SK-N-SH (cell line): Measurements from ENCODE around the gene LRR1. TPM values are rescaled to one million over a fixed set of nuclear protein-coding genes. Genes with fewer than 3 reads are reported as not detected.

ENCODE experiments used
- CTCF ChIA-PET: fragments of 300-600, 350-600 bp; formaldehyde crosslinking; extraction: SDS; loops from one replicate; lab custom pipeline; 2021; lab: Yijun Ruan, JAX
- POLR2A ChIA-PET: fragments of 350-600 bp; sonication (Branson Sonifier 250); formaldehyde crosslinking; extraction: SDS; loops from one replicate; lab custom pipeline; 2020; ENCODE audit warnings: antibody characterized with exemption, inconsistent platforms; lab: Yijun Ruan, JAX
- DNase-seq: peaks from one replicate; pipeline ENCODE4 v3.0.0; 2012
- H2AFZ ChIP-seq: fragments of 200-600 bp; sonication (generic); 2 replicates; pipeline ENCODE4 v1.8.1; 2016; ENCODE audit warnings: antibody characterized with exemption, mild to moderate bottlenecking, low read depth
- H3F3A ChIP-seq: fragments of 200-600 bp; sonication (generic); replicated peaks from 2 replicates; pipeline ENCODE3; 2016; ENCODE audit warnings: antibody characterized with exemption, mild to moderate bottlenecking; ENCODE audit not compliant: insufficient read depth
- H3K27ac ChIP-seq, 2 experiments: fragments of 200-500 bp in 1 of 2; fragments of 200-600 bp in 1 of 2; sonication (Bioruptor generic) in 1 of 2; sonication (generic), shearing (Covaris generic) in 1 of 2; 2 replicates each; pipeline versions ENCODE4 v1.5.1 to v1.6.1; 2014 to 2016; ENCODE audit warnings: low read depth in 2 of 2, inconsistent platforms in 1 of 2, low read length in 1 of 2, mild to moderate bottlenecking in 1 of 2, mixed read lengths in 1 of 2
- H3K27me3 ChIP-seq: fragments of 200-600 bp; sonication (generic), shearing (Covaris generic); 2 replicates; pipeline ENCODE4 v1.6.1; 2016; ENCODE audit warnings: mixed run types; ENCODE audit not compliant: insufficient read depth
- H3K36me3 ChIP-seq, 2 experiments: fragments of 200-500 bp in 1 of 2; fragments of 200-600 bp in 1 of 2; sonication (Bioruptor generic) in 1 of 2; sonication (generic) in 1 of 2; replicated peaks in 1 of 2; 2 replicates each; pipeline versions ENCODE3 to v1.5.1; 2014 to 2016; ENCODE audit warnings: low read length in 1 of 2, mild to moderate bottlenecking in 1 of 2; ENCODE audit not compliant: insufficient read depth in 2 of 2, control insufficient read depth in 1 of 2
- H3K4me1 ChIP-seq, 2 experiments: fragments of 200-500 bp in 1 of 2; fragments of 200-600 bp in 1 of 2; sonication (Bioruptor generic) in 1 of 2; sonication (generic), shearing (Covaris generic) in 1 of 2; 2 replicates each; pipeline versions ENCODE4 v1.5.1 to v1.6.1; 2014 to 2016; ENCODE audit warnings: low read depth in 1 of 2, low read length in 1 of 2, mixed run types in 1 of 2; ENCODE audit not compliant: insufficient read depth in 2 of 2, control insufficient read depth in 1 of 2
- H3K4me2 ChIP-seq: fragments of 200-600 bp; sonication (generic), shearing (Covaris generic); 2 replicates; pipeline ENCODE4 v1.6.1; 2017; ENCODE audit warnings: mixed run types
- H3K4me3 ChIP-seq, 2 experiments: fragments of 200-500 bp in 1 of 2; fragments of 200-600 bp in 1 of 2; sonication (Bioruptor generic) in 1 of 2; sonication (generic), shearing (Covaris generic) in 1 of 2; 2 replicates each; pipeline versions ENCODE4 v1.5.1 to v1.8.1; 2014 to 2016; ENCODE audit warnings: low read depth in 2 of 2, inconsistent platforms in 1 of 2, low read length in 1 of 2, mild to moderate bottlenecking in 1 of 2, mixed read lengths in 1 of 2, moderate library complexity in 1 of 2
- H3K79me2 ChIP-seq: fragments of 200-600 bp; sonication (generic); 2 replicates; pipeline ENCODE4 v1.8.1; 2017; ENCODE audit warnings: mild to moderate bottlenecking; ENCODE audit not compliant: insufficient read depth
- H3K9ac ChIP-seq: fragments of 200-600 bp; sonication (generic); 2 replicates; pipeline ENCODE4 v1.6.1; 2017; ENCODE audit warnings: mixed run types
- H3K9me2 ChIP-seq: fragments of 200-600 bp; sonication (generic); 2 replicates; pipeline ENCODE4 v1.6.1; 2017; ENCODE audit warnings: mixed run types
- H3K9me3 ChIP-seq: fragments of 200-600 bp; sonication (generic); 2 replicates; pipeline ENCODE4 v1.6.1; 2017; ENCODE audit warnings: mixed run types, mild to moderate bottlenecking, moderate library complexity
- H4K20me1 ChIP-seq: fragments of 200-600 bp; sonication (generic); 2 replicates; pipeline ENCODE4 v1.6.1; 2017; ENCODE audit warnings: mild to moderate bottlenecking, mixed run types; ENCODE audit not compliant: insufficient read depth
- FOSL2 ChIP-seq: IDR thresholded peaks from 2 replicates; pipeline ENCODE4 v1.4.0; 2012; ENCODE audit warnings: low read depth, mild to moderate bottlenecking, moderate library complexity, borderline replicate concordance
- GATA2 ChIP-seq: sonication (generic); formaldehyde crosslinking; IDR thresholded peaks from 2 replicates; pipeline ENCODE4 v1.5.0; 2020; ENCODE audit warnings: mild to moderate bottlenecking, missing genetic modification reagents
- TEAD4 ChIP-seq: IDR thresholded peaks from 2 replicates; pipeline ENCODE4 v1.4.0; 2012; ENCODE audit warnings: mild to moderate bottlenecking, borderline replicate concordance; ENCODE audit not compliant: insufficient read depth
- WGBS: methylation state at CpG from one replicate; pipeline ENCODE4 v1.1.6; 2017; ENCODE audit warnings: low lambda C conversion rate; 5-methylcytosine and 5-hydroxymethylcytosine counted together
- polyA plus RNA-seq, 3 experiments: library from polyadenylated mRNA; depleted of rRNA; stranded (reverse); fragments of >200 nt; gene quantifications; 2 replicates each; pipeline ENCODE4 v1.2.3, GENCODE V29; 2012
- TF ChIP-seq, protein P1 (sequence below): IDR thresholded peaks from 2 replicates; pipeline ENCODE4 v1.6.1; 2012; ENCODE audit warnings: mild to moderate bottlenecking, low read depth, low read length, moderate library complexity
- TF ChIP-seq, protein P2 (sequence below): IDR thresholded peaks from 2 replicates; pipeline ENCODE4 v1.4.0; 2012; ENCODE audit warnings: low read depth, borderline replicate concordance
- TF ChIP-seq, protein P3 (sequence below): IDR thresholded peaks from 2 replicates; pipeline ENCODE4; 2012

LRR1 gene
- polyA plus RNA-seq, 1 of the 3 experiments (the other 2 are of a cell fraction) = 9.3 TPM

DNA sequence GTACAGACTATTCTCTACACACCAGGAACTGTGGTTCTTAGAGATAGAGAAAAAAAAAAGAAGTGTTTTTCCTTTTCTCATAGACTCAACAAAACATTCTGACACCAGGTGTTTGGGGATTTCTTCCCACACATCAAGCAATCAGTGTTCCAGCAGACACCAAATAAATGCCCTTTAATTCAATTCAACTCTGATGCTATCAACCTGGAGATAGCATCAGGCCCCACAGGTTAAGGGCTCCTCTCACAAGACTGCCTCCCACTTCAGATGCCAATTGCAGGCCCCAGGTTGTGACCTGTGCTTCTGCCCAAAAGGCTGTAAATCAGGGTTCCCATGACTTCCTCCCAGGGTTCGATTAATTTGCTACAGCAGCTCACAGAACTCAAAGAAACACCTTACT lies 49.3 kb upstream of the LRR1 start:
- Histone ChIP-seq H3K9ac (no peak overlapping the region), H3K27me3 (no peaks in the 10 kb centered on the region), H3K36me3 (no peaks in the 10 kb centered on the region), H2AFZ (no peak overlapping the region), H3K79me2 (no peaks in the 10 kb centered on the region), H3K27ac (no peak overlapping the region), H3K4me1 (peaks cover 0 to 4% of the 10 kb centered on the region in 2 experiments; a peak in 1 of 4 replicates), H3K4me2 (no peak overlapping the region), H4K20me1 (no peaks in the 10 kb centered on the region), H3K9me3 (no peaks in the 10 kb centered on the region), H3K9me2 (no peaks in the 10 kb centered on the region), H3K4me3 (no peak overlapping the region), H3F3A (no peaks in the 10 kb centered on the region)
- CTCF ChIA-PET = interaction anchor here (1.7 to 3.7 kb wide), 7 partner anchors 11 to 88 kb away, joined by 4 to 27 read pairs (median 11); no protein-coding TSS in a partner anchor
- no peak for TF ChIP-seq TEAD4
- peak; percentile 73 for TF ChIP-seq GATA2 (CRISPR knock-in tag)
- no peak for DNase-seq
- POLR2A ChIA-PET = no interaction called here
- 27% methylated on average over 1 of the region's 1 CpG for WGBS

- H3K9me3 ChIP-seq = no peaks in the 10 kb centered on the region
- no peak overlapping the region for H3K4me3 ChIP-seq
- no peak overlapping the region for H3K27ac ChIP-seq
- H3K4me1 ChIP-seq = peaks cover 0 to 4% of the 10 kb centered on the region in 2 experiments; a peak in 1 of 4 replicates
- POLR2A ChIA-PET = no interaction called here
- no peaks in the 10 kb centered on the region for H3F3A ChIP-seq
- H2AFZ ChIP-seq = no peak overlapping the region
- H3K9me2 ChIP-seq = no peaks in the 10 kb centered on the region
- WGBS = 41% methylated on average over 4 of the region's 4 CpGs
- H4K20me1 ChIP-seq = no peaks in the 10 kb centered on the region
- TF ChIP-seq, protein P1, sequence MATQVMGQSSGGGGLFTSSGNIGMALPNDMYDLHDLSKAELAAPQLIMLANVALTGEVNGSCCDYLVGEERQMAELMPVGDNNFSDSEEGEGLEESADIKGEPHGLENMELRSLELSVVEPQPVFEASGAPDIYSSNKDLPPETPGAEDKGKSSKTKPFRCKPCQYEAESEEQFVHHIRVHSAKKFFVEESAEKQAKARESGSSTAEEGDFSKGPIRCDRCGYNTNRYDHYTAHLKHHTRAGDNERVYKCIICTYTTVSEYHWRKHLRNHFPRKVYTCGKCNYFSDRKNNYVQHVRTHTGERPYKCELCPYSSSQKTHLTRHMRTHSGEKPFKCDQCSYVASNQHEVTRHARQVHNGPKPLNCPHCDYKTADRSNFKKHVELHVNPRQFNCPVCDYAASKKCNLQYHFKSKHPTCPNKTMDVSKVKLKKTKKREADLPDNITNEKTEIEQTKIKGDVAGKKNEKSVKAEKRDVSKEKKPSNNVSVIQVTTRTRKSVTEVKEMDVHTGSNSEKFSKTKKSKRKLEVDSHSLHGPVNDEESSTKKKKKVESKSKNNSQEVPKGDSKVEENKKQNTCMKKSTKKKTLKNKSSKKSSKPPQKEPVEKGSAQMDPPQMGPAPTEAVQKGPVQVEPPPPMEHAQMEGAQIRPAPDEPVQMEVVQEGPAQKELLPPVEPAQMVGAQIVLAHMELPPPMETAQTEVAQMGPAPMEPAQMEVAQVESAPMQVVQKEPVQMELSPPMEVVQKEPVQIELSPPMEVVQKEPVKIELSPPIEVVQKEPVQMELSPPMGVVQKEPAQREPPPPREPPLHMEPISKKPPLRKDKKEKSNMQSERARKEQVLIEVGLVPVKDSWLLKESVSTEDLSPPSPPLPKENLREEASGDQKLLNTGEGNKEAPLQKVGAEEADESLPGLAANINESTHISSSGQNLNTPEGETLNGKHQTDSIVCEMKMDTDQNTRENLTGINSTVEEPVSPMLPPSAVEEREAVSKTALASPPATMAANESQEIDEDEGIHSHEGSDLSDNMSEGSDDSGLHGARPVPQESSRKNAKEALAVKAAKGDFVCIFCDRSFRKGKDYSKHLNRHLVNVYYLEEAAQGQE = no peak
- no peak for TF ChIP-seq FOSL2
- TF ChIP-seq, protein P2, sequence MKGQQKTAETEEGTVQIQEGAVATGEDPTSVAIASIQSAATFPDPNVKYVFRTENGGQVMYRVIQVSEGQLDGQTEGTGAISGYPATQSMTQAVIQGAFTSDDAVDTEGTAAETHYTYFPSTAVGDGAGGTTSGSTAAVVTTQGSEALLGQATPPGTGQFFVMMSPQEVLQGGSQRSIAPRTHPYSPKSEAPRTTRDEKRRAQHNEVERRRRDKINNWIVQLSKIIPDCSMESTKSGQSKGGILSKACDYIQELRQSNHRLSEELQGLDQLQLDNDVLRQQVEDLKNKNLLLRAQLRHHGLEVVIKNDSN = no peak
- TF ChIP-seq, protein P3, sequence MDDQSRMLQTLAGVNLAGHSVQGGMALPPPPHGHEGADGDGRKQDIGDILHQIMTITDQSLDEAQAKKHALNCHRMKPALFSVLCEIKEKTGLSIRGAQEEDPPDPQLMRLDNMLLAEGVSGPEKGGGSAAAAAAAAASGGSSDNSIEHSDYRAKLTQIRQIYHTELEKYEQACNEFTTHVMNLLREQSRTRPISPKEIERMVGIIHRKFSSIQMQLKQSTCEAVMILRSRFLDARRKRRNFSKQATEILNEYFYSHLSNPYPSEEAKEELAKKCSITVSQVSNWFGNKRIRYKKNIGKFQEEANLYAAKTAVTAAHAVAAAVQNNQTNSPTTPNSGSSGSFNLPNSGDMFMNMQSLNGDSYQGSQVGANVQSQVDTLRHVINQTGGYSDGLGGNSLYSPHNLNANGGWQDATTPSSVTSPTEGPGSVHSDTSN = no peak
- H3K79me2 ChIP-seq = no peaks in the 10 kb centered on the region
- H3K4me2 ChIP-seq = no peak overlapping the region
- no peak overlapping the region for H3K9ac ChIP-seq
- DNase-seq = no peak
- CTCF ChIA-PET = interaction anchor here (1.0 to 3.7 kb wide), 9 partner anchors 11 to 89 kb away, joined by 3 to 27 read pairs (median 5); no protein-coding TSS in a partner anchor
- no peaks in the 10 kb centered on the region for H3K36me3 ChIP-seq
- no peaks in the 10 kb centered on the region for H3K27me3 ChIP-seq
Measured at GRCh38 chr14:49549881-49550280, 48.9 kb upstream of the LRR1 start.
